ENCODE data around the gene NFKBIE. TPM values are rescaled to one million over a fixed set of nuclear protein-coding genes. Genes with fewer than 3 reads are reported as not detected.

NFKBIE gene
- total and polyA plus RNA-seq, 9 of the 15 experiments (the other 6 are each of a cell fraction or from before 2014, with no cell fraction given): 2.1 to 16.4 (median 11.7) TPM

DNA sequence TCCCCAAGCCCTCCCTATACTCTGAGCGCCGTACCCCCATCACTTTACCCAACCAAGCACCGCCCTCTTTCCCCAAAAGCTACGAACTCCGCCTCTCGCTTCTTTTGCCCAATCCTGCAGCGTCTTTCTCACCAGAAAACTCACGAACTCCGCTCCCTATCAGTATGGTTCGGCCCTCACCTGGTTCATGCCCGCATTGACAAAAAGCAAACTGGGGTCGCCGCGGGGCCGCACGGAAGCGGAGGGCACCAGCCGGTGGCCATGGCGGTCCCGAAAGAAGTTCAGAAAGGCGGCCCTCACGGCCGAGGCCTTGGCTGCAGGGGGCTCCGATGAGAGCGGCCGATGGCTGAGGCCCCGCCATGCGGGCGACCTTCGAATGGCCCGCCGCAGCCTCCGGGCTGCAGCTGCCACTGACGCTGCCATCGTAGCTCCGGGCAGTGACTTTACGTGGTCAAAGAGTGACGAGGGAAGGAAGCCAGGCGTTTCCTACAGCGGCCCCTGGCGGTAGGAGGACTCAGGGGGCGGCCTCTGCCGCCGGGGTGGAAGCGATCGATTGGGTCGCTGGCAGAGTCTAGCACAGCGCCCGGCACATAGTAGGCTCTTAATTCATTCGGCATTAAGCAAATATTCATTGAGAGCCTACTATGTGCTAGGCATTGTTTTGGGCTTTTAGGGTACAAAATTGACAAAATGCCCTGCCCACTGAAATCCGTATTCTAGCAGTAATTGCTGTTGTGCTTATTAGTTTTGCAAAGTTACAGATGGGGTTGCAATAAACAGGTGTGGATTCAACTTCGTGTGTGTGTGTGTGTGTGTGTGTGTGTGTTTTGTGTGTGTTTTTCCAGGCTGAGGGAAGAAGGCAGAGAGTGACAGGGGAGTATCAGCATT lies 47.8 kb upstream of the NFKBIE start, which contains the start of gene AARS2 (continued):
- TF ChIP-seq, protein P1, sequence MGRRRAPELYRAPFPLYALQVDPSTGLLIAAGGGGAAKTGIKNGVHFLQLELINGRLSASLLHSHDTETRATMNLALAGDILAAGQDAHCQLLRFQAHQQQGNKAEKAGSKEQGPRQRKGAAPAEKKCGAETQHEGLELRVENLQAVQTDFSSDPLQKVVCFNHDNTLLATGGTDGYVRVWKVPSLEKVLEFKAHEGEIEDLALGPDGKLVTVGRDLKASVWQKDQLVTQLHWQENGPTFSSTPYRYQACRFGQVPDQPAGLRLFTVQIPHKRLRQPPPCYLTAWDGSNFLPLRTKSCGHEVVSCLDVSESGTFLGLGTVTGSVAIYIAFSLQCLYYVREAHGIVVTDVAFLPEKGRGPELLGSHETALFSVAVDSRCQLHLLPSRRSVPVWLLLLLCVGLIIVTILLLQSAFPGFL (CRISPR knock-in tag; IDR thresholded peaks at IDR 0.05): no peak
- TF ChIP-seq KDM4B (IDR thresholded peaks at IDR 0.05; ENCODE audit: borderline replicate concordance in 2 of 2, low read depth in 1 of 2): peak in 1 of 2 experiments; percentile 84; a peak in 1 of 4 replicates
- peak; percentile 96 for TF ChIP-seq CXXC5 (CRISPR knock-in tag; IDR thresholded peaks at IDR 0.05)
- TF ChIP-seq CBFA2T3 (IDR thresholded peaks at IDR 0.05): peak; percentile 16; the same call in 1 of the 2 replicates
- no peak for TF ChIP-seq SRSF9 (IDR thresholded peaks at IDR 0.05; ENCODE audit: borderline replicate concordance, low read depth, low read length)
- peak; percentile 63 for TF ChIP-seq ARID2 (IDR thresholded peaks at IDR 0.05)
- TF ChIP-seq MTF1 (CRISPR knock-in tag; IDR thresholded peaks at IDR 0.05; ENCODE audit: borderline replicate concordance): no peak
- TF ChIP-seq GABPB1 (CRISPR knock-in tag; IDR thresholded peaks at IDR 0.05): peak; percentile 86
- no peak for TF ChIP-seq ZNF75A (CRISPR knock-in tag; IDR thresholded peaks at IDR 0.05)
- no peak for TF ChIP-seq HDAC3 (IDR thresholded peaks at IDR 0.05; ENCODE audit: borderline replicate concordance, partially characterized antibody)
- TF ChIP-seq KLF10 (CRISPR knock-in tag; IDR thresholded peaks at IDR 0.05): no peak
- no peak for TF ChIP-seq MCM7 (IDR thresholded peaks at IDR 0.05)
- no peak for TF ChIP-seq ZNF764 (CRISPR knock-in tag; IDR thresholded peaks at IDR 0.05; ENCODE audit: low read depth)
- peak; percentile 88 for TF ChIP-seq BCOR (IDR thresholded peaks at IDR 0.05)
- peak; percentile 41; the same call in 1 of the 2 replicates for TF ChIP-seq MXI1 (IDR thresholded peaks at IDR 0.05; ENCODE audit: low read depth, low read length)
- TF ChIP-seq MYNN (IDR thresholded peaks at IDR 0.05): peak; percentile 46; the same call in 1 of the 2 replicates
- TF ChIP-seq MYNN (CRISPR knock-in tag; IDR thresholded peaks at IDR 0.05): no peak
- peak; percentile 75; the same call in 1 of the 2 replicates for TF ChIP-seq BRD4 (IDR thresholded peaks at IDR 0.05)
- TF ChIP-seq GATAD2A (IDR thresholded peaks at IDR 0.05): no peak
- TF ChIP-seq, protein P2, sequence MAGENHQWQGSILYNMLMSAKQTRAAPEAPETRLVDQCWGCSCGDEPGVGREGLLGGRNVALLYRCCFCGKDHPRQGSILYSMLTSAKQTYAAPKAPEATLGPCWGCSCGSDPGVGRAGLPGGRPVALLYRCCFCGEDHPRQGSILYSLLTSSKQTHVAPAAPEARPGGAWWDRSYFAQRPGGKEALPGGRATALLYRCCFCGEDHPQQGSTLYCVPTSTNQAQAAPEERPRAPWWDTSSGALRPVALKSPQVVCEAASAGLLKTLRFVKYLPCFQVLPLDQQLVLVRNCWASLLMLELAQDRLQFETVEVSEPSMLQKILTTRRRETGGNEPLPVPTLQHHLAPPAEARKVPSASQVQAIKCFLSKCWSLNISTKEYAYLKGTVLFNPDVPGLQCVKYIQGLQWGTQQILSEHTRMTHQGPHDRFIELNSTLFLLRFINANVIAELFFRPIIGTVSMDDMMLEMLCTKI (IDR thresholded peaks at IDR 0.05; ENCODE audit: partially characterized antibody): no peak
- peak; percentile 90 for TF ChIP-seq HNRNPL (IDR thresholded peaks at IDR 0.05; ENCODE audit: low read depth, low read length)
- TF ChIP-seq, protein P3, sequence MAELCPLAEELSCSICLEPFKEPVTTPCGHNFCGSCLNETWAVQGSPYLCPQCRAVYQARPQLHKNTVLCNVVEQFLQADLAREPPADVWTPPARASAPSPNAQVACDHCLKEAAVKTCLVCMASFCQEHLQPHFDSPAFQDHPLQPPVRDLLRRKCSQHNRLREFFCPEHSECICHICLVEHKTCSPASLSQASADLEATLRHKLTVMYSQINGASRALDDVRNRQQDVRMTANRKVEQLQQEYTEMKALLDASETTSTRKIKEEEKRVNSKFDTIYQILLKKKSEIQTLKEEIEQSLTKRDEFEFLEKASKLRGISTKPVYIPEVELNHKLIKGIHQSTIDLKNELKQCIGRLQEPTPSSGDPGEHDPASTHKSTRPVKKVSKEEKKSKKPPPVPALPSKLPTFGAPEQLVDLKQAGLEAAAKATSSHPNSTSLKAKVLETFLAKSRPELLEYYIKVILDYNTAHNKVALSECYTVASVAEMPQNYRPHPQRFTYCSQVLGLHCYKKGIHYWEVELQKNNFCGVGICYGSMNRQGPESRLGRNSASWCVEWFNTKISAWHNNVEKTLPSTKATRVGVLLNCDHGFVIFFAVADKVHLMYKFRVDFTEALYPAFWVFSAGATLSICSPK (IDR thresholded peaks at IDR 0.05; ENCODE audit: borderline replicate concordance): peak; percentile 92; the same call in 1 of the 2 replicates
- TF ChIP-seq, protein P4, sequence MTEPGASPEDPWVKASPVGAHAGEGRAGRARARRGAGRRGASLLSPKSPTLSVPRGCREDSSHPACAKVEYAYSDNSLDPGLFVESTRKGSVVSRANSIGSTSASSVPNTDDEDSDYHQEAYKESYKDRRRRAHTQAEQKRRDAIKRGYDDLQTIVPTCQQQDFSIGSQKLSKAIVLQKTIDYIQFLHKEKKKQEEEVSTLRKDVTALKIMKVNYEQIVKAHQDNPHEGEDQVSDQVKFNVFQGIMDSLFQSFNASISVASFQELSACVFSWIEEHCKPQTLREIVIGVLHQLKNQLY (CRISPR knock-in tag; conservative IDR thresholded peaks at IDR 0.05): peak; percentile 23 to 71; a peak in 1 of 4 replicates
- TF ChIP-seq GATA2 (CRISPR knock-in tag; IDR thresholded peaks at IDR 0.05): no peak
- TF ChIP-seq FOXA3 (CRISPR knock-in tag; conservative IDR thresholded peaks at IDR 0.05 in 1 of 2, IDR thresholded peaks at IDR 0.05 in 1 of 2): peak in 1 of 2 experiments; percentile 77; a peak in 2 of 4 replicates
